H1 (cell line): ENCODE data around the gene SKA1. TPM values are rescaled to one million over a fixed set of nuclear protein-coding genes. Genes with fewer than 3 reads are reported as not detected.

Experiments
- CTCF ChIA-PET: fragments of 300-600 bp; sonication (Branson Sonifier 250); formaldehyde crosslinking; loops from one replicate; lab custom pipeline; 2021; ENCODE audit not compliant: partially characterized antibody; lab: Charles Lee
- POLR2A ChIA-PET: fragments of 300-600 bp; sonication (Branson Sonifier 250); formaldehyde crosslinking; loops from one replicate; lab custom pipeline; 2021; ENCODE audit warnings: inconsistent platforms; ENCODE audit not compliant: partially characterized antibody; lab: Charles Lee
- DNase-seq, 2 experiments: peaks; one replicate each; pipeline versions ENCODE4 v3.0.0 to v3.0.0-alpha.2; 2010 to 2022; ENCODE audit warnings: low spot score in 2 of 2, low read depth in 1 of 2, mixed read lengths in 1 of 2
- FAIRE-seq: peaks from 2 replicates; lab custom pipeline; 2011; peaks lifted over from hg19 to GRCh38; lab: Jason Lieb, UNC
- H2AFZ ChIP-seq: 2 replicates; pipeline ENCODE4 v1.8.1; 2012; ENCODE audit warnings: low read length, inconsistent platforms
- H2AK5ac ChIP-seq: 2 replicates; pipeline ENCODE4 v1.6.1; 2013; ENCODE audit warnings: low read depth, low read length
- H2BK120ac ChIP-seq: replicated peaks from 2 replicates; pipeline ENCODE3; 2013; ENCODE audit warnings: low read depth, low read length, inconsistent platforms
- H2BK12ac ChIP-seq: 2 replicates; pipeline ENCODE4 v1.6.1; 2013; ENCODE audit warnings: low read depth, low read length
- H2BK15ac ChIP-seq: 2 replicates; pipeline ENCODE4 v1.6.1; 2013; ENCODE audit warnings: low read length
- H2BK20ac ChIP-seq: 2 replicates; pipeline ENCODE4 v1.6.1; 2013; ENCODE audit warnings: low read length
- H2BK5ac ChIP-seq: 2 replicates; pipeline ENCODE4 v1.6.1; 2013; ENCODE audit warnings: low read depth, low read length
- H3K14ac ChIP-seq: 2 replicates; pipeline ENCODE4 v1.6.1; 2013; ENCODE audit warnings: inconsistent platforms; ENCODE audit not compliant: insufficient read length
- H3K18ac ChIP-seq: 2 replicates; pipeline ENCODE4 v1.6.1; 2013; ENCODE audit warnings: low read length; ENCODE audit errors: extremely low read depth
- H3K23ac ChIP-seq: 2 replicates; pipeline ENCODE4 v1.6.1; 2013; ENCODE audit warnings: inconsistent platforms; ENCODE audit not compliant: insufficient read length
- H3K23me2 ChIP-seq: 2 replicates; pipeline ENCODE4 v1.6.1; 2013; ENCODE audit warnings: low read depth, low read length
- H3K27ac ChIP-seq: 2 replicates; pipeline ENCODE4 v1.6.1; 2011; ENCODE audit warnings: low read depth, low read length, inconsistent platforms
- H3K27me3 ChIP-seq, 4 experiments: replicated peaks in 1 of 4; 1 replicate in 1 of 4; 2 replicates in 3 of 4; pipeline versions ENCODE4 v1.6.1 to v1.8.1; 2011 to 2013; ENCODE audit warnings: low read length in 3 of 4, mild to moderate bottlenecking in 3 of 4, inconsistent platforms in 2 of 4, mixed read lengths in 2 of 4, moderate library complexity in 1 of 4; ENCODE audit not compliant: control insufficient read depth in 3 of 4, insufficient read depth in 3 of 4; ENCODE audit errors: extremely low read depth in 1 of 4
- H3K36me3 ChIP-seq, 4 experiments: 2 replicates each; pipeline versions ENCODE4 v1.6.1 to v1.8.1; 2011 to 2013; ENCODE audit warnings: mild to moderate bottlenecking in 4 of 4, low read length in 3 of 4, moderate library complexity in 2 of 4, control low read depth in 1 of 4, inconsistent platforms in 1 of 4; ENCODE audit not compliant: insufficient read depth in 4 of 4, control insufficient read depth in 2 of 4
- H3K4ac ChIP-seq: replicated peaks from 2 replicates; pipeline ENCODE3; 2013; ENCODE audit warnings: low read length, low read depth, mixed read lengths, inconsistent platforms; ENCODE audit not compliant: insufficient read length
- H3K4me1 ChIP-seq, 4 experiments: replicated peaks in 1 of 4; 1 replicate in 1 of 4; 2 replicates in 3 of 4; pipeline versions ENCODE4 v1.6.1 to v1.8.1; 2011 to 2013; ENCODE audit warnings: low read length in 3 of 4, inconsistent platforms in 2 of 4, mixed read lengths in 1 of 4; ENCODE audit not compliant: insufficient read depth in 4 of 4, control insufficient read depth in 3 of 4
- H3K4me2 ChIP-seq, 2 experiments: 2 replicates each; pipeline versions ENCODE4 v1.6.1 to v1.8.1; 2011 to 2013; ENCODE audit warnings: low read depth in 2 of 2, low read length in 2 of 2, control low read depth in 1 of 2, inconsistent platforms in 1 of 2, mild to moderate bottlenecking in 1 of 2; ENCODE audit not compliant: insufficient read depth in 1 of 2
- H3K4me3 ChIP-seq, 4 experiments: fragments of 200-600, 300-600 bp in 1 of 4; sonication (generic), shearing (Covaris generic), sonication (Bioruptor Twin) in 1 of 4; 2 replicates each; pipeline versions ENCODE4 v1.5.1 to v1.8.1; 2011 to 2016; ENCODE audit warnings: low read length in 4 of 4, low read depth in 3 of 4, control low read depth in 2 of 4, inconsistent platforms in 2 of 4, mild to moderate bottlenecking in 2 of 4, mixed read lengths in 1 of 4, moderate library complexity in 1 of 4; ENCODE audit not compliant: insufficient read depth in 2 of 4; ENCODE audit errors: extremely low read depth in 1 of 4
- H3K56ac ChIP-seq: replicated peaks from 2 replicates; pipeline ENCODE3; 2013; ENCODE audit warnings: low read depth, mild to moderate bottlenecking, mixed read lengths, low read length, inconsistent platforms; ENCODE audit not compliant: insufficient read length
- H3K79me1 ChIP-seq: 2 replicates; pipeline ENCODE4 v1.6.1; 2013; ENCODE audit warnings: low read depth, low read length, control low read depth
- H3K79me2 ChIP-seq, 2 experiments: 2 replicates each; pipeline versions ENCODE4 v1.6.1 to v1.8.1; 2012 to 2013; ENCODE audit warnings: low read length in 2 of 2, mild to moderate bottlenecking in 2 of 2, inconsistent platforms in 1 of 2; ENCODE audit not compliant: insufficient read depth in 2 of 2, control insufficient read depth in 1 of 2
- H3K9ac ChIP-seq, 4 experiments: replicated peaks in 1 of 4; 1 replicate in 1 of 4; 2 replicates in 3 of 4; pipeline versions ENCODE4 v1.6.1 to v1.8.1; 2011 to 2013; ENCODE audit warnings: low read depth in 3 of 4, low read length in 3 of 4, control low read depth in 2 of 4, mild to moderate bottlenecking in 2 of 4, moderate library complexity in 2 of 4, inconsistent platforms in 1 of 4; ENCODE audit errors: extremely low read depth in 1 of 4
- H3K9me3 ChIP-seq, 2 experiments: 2 replicates each; pipeline versions ENCODE4 v1.6.1 to v1.8.1; 2012 to 2013; ENCODE audit warnings: mild to moderate bottlenecking in 2 of 2, moderate library complexity in 2 of 2, control low read depth in 1 of 2, inconsistent platforms in 1 of 2, low read depth in 1 of 2, low read length in 1 of 2, mixed read lengths in 1 of 2; ENCODE audit not compliant: insufficient read depth in 2 of 2
- H4K20me1 ChIP-seq, 2 experiments: replicated peaks in 1 of 2; 2 replicates each; pipeline versions ENCODE3 to v1.8.1; 2011 to 2013; ENCODE audit warnings: inconsistent platforms in 2 of 2, low read length in 2 of 2, mild to moderate bottlenecking in 1 of 2; ENCODE audit not compliant: insufficient read depth in 2 of 2, control insufficient read depth in 1 of 2
- H4K5ac ChIP-seq: 2 replicates; pipeline ENCODE4 v1.6.1; 2013; ENCODE audit warnings: low read length, low read depth, mixed read lengths, inconsistent platforms; ENCODE audit not compliant: insufficient read length
- H4K8ac ChIP-seq: 2 replicates; pipeline ENCODE4 v1.8.0; 2013; ENCODE audit warnings: mild to moderate bottlenecking, moderate library complexity, low read length, inconsistent platforms; ENCODE audit not compliant: insufficient read depth; ENCODE audit errors: extremely low read depth
- H4K91ac ChIP-seq: replicated peaks from 2 replicates; pipeline ENCODE3; 2013; ENCODE audit warnings: low read length, mixed read lengths, inconsistent platforms; ENCODE audit not compliant: insufficient read length
- CHD1 ChIP-seq: IDR thresholded peaks from 2 replicates; pipeline ENCODE4 v1.6.1; 2012; ENCODE audit warnings: low read depth, low read length, improper control_type of control experiment
- CREB1 ChIP-seq: IDR thresholded peaks from 2 replicates; pipeline ENCODE4 v1.6.1; 2012; ENCODE audit warnings: inconsistent platforms
- JUND ChIP-seq: IDR thresholded peaks from 2 replicates; pipeline ENCODE4 v1.6.1; 2011; ENCODE audit warnings: mild to moderate bottlenecking, improper control_type of control experiment, low read length
- RBBP5 ChIP-seq: IDR thresholded peaks from 2 replicates; pipeline ENCODE4 v1.7.1; 2012; ENCODE audit warnings: low read depth, mild to moderate bottlenecking, inconsistent platforms, low read length, moderate library complexity, borderline replicate concordance
- SIX5 ChIP-seq: IDR thresholded peaks from 2 replicates; pipeline ENCODE4 v1.6.1; 2011; ENCODE audit warnings: mild to moderate bottlenecking, low read depth, low read length
- SP1 ChIP-seq: IDR thresholded peaks from 2 replicates; pipeline ENCODE4 v1.6.1; 2011; ENCODE audit warnings: low read depth, low read length
- SP4 ChIP-seq: IDR thresholded peaks from 2 replicates; pipeline ENCODE4 v1.6.1; 2012; ENCODE audit warnings: low read length, inconsistent platforms
- TCF12 ChIP-seq: IDR thresholded peaks from 2 replicates; pipeline ENCODE4 v1.6.1; 2011; ENCODE audit warnings: low read depth, mild to moderate bottlenecking, low read length
- YY1 ChIP-seq: IDR thresholded peaks from 2 replicates; pipeline ENCODE4 v1.6.1; 2011; ENCODE audit warnings: low read depth, mild to moderate bottlenecking, low read length
- WGBS, 2 experiments: shearing (Covaris generic) in 1 of 2; methylation state at CpG; one replicate each; pipeline versions ENCODE4 v1.1.6 to v1.1.7; 2013 to 2015; ENCODE audit warnings: low lambda C conversion rate in 2 of 2, mixed read lengths in 2 of 2, inconsistent platforms in 1 of 2, low coverage in 1 of 2, missing lambda C conversion rate in 1 of 2; ENCODE audit not compliant: insufficient replicate concordance in 2 of 2, insufficient coverage in 1 of 2, insufficient read length in 1 of 2; ENCODE audit errors: extremely low coverage in 1 of 2, missing lambda C conversion rate in 1 of 2; 5-methylcytosine and 5-hydroxymethylcytosine counted together
- polyA plus RNA-seq, 7 experiments: library from polyadenylated mRNA; depleted of rRNA in 3 of 7; stranded (reverse) in 5 of 7; unstranded in 2 of 7; fragments of >200 nt in 5 of 7; fragments of 200-250 nt in 2 of 7; gene quantifications; 1 replicate in 5 of 7; 2 replicates in 1 of 7; 4 replicates in 1 of 7; pipeline versions ENCODE4 v1.2.1 to v1.2.3, GENCODE V29; 2011 to 2013; ENCODE audit warnings: missing spikeins in 2 of 7, mixed read lengths in 2 of 7
- total RNA-seq: library from RNA; stranded (reverse); fragmentation: NEBNext Ultra II Directional; extraction: Animal tissue kit (Norgen Biotek cat#: 25700); gene quantifications from 2 replicates; pipeline ENCODE4 v1.2.1, GENCODE V29; 2021
- TF ChIP-seq, protein P1 (sequence below): IDR thresholded peaks from 2 replicates; pipeline ENCODE4 v1.6.1; 2011; ENCODE audit warnings: low read depth, mild to moderate bottlenecking, low read length; ENCODE audit not compliant: insufficient read depth
- TF ChIP-seq, protein P2 (sequence below): IDR thresholded peaks from 2 replicates; pipeline ENCODE4 v1.6.1; 2011; ENCODE audit warnings: low read length, improper control_type of control experiment

SKA1 gene
- total and polyA plus RNA-seq, 2 of the 8 experiments (the other 6 are each of a cell fraction or from before 2014, with no cell fraction given) = 8.6 to 22.9 TPM

DNA sequence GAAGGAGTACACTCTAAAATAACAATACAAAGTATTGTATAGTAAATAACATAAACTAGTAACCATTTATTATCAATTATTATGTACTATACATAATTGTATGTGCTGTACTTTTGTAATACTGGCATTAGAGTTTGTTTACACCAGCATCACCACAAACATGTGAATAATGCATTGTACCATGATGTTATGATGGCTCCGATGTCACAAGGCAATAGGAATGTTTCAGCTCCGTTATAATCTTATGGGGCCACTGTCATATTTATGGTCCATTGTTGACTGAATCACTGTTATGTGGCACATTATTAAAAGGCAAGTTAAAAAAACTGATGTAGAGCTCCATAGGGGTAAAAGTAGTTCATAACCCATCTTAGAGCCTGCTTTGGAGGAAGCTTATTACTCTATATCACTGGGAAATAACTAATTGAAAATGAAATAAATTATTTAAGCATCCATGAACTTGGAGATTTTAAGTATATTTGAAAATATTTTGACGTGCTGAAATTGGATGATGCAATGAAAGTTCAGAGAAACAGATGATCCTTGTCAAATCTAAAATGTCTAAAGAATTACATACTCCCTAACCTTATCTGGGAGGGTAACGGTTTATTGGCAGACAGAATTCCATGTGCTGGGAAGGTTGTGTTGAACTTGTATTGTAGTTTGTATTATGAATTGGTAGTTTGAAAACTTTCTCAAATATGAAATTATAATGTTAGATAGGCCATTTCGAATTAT, 2.4 kb downstream of the SKA1 start:
- ChIA-PET CTCF (interaction anchor here (0.7 to 1.0 kb wide), 2 partner anchors 14 to 24 kb away, joined by 3 read pairs; no protein-coding TSS in a partner anchor), POLR2A (interaction anchor here (1.5 kb wide), 1 partner anchor 16 kb away, joined by 4 read pairs; no protein-coding TSS in a partner anchor)
- H2BK5ac ChIP-seq = no peak overlapping the region
- H3K18ac ChIP-seq = no peak overlapping the region
- H3K4ac ChIP-seq = no peak overlapping the region
- H2BK20ac ChIP-seq = no peak overlapping the region
- peaks cover 0 to 4% (median 0%) of the 10 kb centered on the region in 4 experiments; a peak in 1 of 7 replicates for H3K4me1 ChIP-seq
- FAIRE-seq (no peak), DNase-seq (no peak)
- no peak overlapping the region for H3K14ac ChIP-seq
- H4K20me1 ChIP-seq = no peaks in the 10 kb centered on the region
- H3K23me2 ChIP-seq = no peaks in the 10 kb centered on the region
- no peak overlapping the region for H3K4me3 ChIP-seq
- no peak overlapping the region for H2AK5ac ChIP-seq
- no peak overlapping the region for H2BK12ac ChIP-seq
- H3K4me2 ChIP-seq = no peak overlapping the region
- no peak overlapping the region for H3K9ac ChIP-seq
- H2BK120ac ChIP-seq = no peak overlapping the region
- H4K8ac ChIP-seq = no peak overlapping the region
- no peak overlapping the region for H4K5ac ChIP-seq
- H3K27ac ChIP-seq = no peak overlapping the region
- no peak overlapping the region for H3K23ac ChIP-seq
- H3K36me3 ChIP-seq = peaks cover 0 to 7% (median 1%) of the 10 kb centered on the region in 4 experiments; a peak in 4 of 8 replicates
- no peak overlapping the region for H2AFZ ChIP-seq
- no peak overlapping the region for H3K56ac ChIP-seq
- peaks cover 4% of the 10 kb centered on the region; the same call in 1 of the 2 replicates for H3K79me1 ChIP-seq
- H3K9me3 ChIP-seq = no peaks in the 10 kb centered on the region
- WGBS, 2 experiments = 74% methylated on average over 5 of the region's 5 CpGs; no CpG with 5 or more reads in 1 of the 2 experiments
- no peak overlapping the region for H2BK15ac ChIP-seq
- peaks cover 0 to 1% (median 0%) of the 10 kb centered on the region in 4 experiments; a peak in 1 of 7 replicates for H3K27me3 ChIP-seq
- peaks cover 0 to 8% of the 10 kb centered on the region in 2 experiments; a peak in 2 of 4 replicates for H3K79me2 ChIP-seq
- H4K91ac ChIP-seq = no peak overlapping the region
- TF ChIP-seq CHD1 (no peak), SIX5 (no peak), CREB1 (no peak), YY1 (no peak), RBBP5 (no peak), SP1 (no peak), TCF12 (no peak), SP4 (no peak), JUND (no peak)
- TF ChIP-seq, protein P1, sequence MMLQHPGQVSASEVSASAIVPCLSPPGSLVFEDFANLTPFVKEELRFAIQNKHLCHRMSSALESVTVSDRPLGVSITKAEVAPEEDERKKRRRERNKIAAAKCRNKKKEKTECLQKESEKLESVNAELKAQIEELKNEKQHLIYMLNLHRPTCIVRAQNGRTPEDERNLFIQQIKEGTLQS = no peak
- TF ChIP-seq, protein P2, sequence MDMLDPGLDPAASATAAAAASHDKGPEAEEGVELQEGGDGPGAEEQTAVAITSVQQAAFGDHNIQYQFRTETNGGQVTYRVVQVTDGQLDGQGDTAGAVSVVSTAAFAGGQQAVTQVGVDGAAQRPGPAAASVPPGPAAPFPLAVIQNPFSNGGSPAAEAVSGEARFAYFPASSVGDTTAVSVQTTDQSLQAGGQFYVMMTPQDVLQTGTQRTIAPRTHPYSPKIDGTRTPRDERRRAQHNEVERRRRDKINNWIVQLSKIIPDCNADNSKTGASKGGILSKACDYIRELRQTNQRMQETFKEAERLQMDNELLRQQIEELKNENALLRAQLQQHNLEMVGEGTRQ = no peak
